DMS153 treated with DMSO at 0.1 percent for 48 hours (cell line): ENCODE data around the gene TMCC1.
"Not testable (repeated sequence)": the region's sequence is repeated elsewhere in the genome, so short reads cannot be mapped to it uniquely, and the experiment has no call there.

Experiments
- DNase-seq: peaks from one replicate; lab custom pipeline; 2025; ENCODE audit not compliant: unreplicated experiment; lab: John Stamatoyannopoulos, UW

The TMCC1 gene

DNA sequence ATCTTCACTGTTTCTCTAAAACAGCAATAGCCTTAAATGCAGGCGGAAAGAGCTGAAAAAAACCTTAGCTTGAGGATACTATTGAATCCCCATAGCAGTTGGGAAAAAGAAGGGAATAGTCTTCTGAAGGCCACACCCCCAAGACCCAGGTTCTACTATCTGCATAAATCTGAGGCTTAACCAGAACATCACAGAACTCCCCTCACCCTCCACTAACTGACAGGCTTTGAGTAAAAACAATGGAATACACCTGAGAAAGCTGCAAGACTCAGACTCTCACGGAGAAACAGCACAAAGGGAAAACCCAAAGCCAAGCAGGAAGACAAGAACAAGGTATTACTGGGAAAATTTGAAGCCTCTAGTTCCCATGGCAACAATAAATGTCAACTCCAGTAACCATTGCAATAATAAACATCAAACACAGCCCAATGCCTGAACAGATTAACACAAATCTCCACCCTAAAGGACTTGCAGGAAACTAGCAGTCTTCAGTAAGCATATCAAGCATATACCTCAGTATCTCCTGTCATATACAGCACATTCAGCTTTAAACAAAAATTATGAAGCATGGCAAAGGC is 56.4 kb downstream of the TMCC1 start:
- no peak for DNase-seq

DNA sequence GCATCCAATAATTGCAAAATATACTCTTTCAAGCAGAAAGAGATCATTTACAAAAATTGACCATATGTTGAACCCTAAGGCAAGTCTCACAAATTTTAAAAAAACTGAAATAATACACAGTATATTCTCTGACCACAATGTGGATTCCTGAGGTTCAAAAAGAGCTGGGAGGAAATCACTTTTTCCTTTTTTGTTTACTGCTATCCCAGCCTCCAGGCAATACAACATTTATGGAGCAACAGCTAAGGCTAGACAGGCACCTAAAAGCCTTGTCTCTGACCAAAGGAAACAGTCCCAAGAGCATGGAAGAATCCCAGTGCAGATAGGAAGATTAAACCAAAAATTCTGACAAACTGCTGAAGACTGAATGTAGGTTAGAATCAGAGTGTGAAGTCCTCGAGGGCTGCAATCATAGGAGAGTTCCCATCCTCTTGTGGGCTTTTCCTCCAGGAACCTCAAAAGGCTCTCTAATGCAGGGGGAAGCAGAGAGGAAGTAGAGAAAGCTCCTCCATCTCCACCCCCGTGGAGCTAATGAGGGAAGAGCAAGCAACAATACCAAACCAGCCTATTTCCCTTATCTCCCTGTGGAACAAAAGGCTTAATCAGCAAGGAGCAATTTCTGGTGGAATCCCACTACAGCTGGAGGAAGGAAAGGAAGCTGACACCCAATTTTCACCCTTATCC is 57.0 kb downstream of the TMCC1 start:
- no peak for DNase-seq

DNA sequence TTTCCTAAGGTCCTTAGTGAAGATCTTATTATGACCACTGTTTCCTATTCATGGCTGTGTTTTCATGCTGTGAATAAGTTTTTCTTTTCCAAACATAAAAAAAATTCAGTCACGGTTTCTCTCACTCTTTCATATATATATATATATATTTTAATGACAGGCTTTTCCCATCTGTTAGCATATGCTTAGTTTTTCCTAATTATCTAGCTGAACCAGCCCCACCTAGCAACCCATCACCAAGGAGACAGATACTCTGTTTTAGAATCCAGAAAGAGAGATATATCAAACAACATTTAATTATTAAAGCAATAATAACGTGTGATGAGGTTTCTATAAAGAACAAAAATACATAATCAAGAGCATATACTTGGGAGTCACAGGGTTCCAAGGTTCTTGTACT is 58.3 kb downstream of the TMCC1 start:
- DNase-seq: no peak

DNA sequence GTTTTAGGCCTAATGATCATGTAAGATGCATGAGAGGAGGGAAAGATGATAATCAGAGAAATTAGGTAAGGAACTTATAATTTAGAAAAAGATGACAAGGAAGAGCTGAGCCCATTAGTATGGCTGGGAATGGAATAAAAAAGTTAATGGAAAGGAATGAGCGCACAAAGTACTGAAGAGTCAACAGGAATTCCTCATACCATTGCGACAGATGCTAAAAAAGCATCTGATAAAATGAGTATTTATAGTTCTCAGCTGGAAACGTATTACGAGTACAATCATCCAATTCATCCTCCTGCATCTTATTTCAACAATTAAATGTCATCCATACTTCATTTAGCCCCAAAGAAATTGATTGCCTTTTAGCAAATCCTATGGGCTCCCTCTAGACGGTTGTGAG is 58.9 kb downstream of the TMCC1 start:
- no peak for DNase-seq

DNA sequence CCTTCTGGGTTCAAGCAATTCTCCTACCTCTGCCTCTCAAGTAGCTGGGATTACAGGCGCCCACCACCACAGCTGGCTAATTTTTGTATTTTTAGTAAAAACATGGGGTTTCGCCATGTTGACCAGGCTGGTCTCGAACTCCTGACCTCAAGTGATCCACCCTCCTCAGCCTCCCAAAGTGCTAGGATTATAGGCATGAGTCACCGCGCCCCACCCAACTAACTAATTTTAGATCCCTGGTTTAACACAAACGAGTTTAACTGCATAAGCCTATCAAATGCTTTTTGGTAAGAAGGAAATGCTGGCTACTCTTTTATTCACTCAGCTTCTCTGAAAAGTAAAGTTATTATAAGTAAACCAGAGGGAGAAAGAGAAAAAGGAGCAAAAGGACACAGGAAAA is 61.6 kb downstream of the TMCC1 start:
- not testable (repeated sequence) for DNase-seq

DNA sequence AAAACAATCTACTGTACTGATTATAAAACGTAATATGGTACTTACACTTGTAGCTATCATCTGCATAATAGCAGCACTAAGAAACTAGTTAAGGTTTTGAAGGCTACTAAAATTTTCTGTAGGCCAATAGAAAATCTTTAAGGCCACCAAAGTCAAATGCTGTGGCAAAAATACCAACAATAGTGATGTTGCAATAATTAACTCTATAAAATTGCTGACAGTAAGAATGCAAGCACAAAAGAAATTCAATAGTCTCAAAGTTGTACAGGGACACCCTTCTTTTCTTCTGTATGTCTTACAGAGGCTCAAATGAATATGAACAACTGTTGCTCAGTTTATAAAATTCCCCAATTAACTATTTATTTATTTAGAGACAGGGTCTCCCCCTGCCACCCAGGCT is 62.0 kb downstream of the TMCC1 start:
- no peak for DNase-seq

DNA sequence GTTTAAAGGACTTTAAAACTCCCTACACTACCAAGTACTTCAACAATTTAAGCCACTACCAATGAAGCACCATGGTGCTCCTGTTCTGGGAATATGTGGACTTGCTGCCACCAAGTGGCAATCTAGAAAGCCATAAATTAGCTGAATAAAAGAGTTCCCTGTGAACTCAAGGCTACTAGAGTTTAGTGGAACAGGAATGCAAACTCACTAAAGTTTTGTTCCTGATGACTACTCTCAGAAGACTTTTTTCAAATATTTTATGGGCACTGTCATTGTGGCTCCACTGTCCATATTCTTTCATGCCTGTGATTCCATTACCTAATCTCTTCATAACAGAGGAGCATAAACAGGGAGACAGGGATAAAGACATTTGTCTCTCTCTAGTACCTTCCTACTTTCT is 63.9 kb downstream of the TMCC1 start:
- DNase-seq: peak; percentile 47

DNA sequence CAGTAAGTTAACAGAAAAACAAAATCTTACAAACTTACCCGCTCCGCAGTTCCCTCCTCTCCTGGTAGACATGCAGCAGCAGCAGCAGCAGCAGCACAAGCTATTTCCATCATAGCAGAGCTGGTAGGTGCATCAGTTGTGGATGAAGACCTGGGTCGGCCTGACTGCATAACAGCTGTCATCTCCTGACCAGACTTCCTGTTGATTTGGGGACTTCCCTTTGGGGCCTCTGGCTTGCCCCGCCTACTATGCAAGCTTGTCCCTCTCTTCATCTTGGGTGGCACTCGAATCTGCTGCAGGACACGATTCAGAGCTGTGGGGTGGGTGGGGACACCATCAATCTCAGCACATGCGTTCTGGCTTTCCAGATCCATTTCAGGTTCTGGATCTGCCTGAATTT is 65.7 kb downstream of the TMCC1 start:
- no peak for DNase-seq

DNA sequence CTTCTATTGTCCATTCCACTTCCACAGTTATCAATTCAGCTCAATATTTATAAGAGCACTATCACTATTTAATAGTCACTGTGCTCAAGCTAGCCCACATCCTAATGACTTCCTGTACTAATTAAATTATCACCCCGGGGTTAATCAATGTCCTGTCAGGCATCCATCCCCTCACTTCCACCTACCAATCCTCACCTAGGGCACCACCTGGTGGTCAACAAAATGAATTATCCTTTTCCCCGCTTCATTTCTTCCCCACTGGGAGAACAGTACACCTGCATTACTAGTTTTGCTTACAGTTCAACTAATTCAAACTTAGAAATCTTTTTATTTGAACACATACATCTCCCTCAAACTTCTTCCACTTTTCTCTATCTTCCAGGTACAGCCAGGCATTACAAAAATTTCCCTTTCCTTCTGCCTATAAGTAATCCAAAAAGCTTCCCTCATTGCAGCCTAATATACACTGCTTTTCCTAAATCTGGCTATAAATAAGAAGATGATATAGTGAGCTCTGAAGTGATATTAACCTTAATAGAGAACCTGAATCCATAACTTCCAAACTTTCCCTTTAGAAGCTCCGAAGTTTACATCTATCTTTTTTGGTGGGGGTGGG is 68.5 kb downstream of the TMCC1 start:
- DNase-seq: peak; percentile 47

DNA sequence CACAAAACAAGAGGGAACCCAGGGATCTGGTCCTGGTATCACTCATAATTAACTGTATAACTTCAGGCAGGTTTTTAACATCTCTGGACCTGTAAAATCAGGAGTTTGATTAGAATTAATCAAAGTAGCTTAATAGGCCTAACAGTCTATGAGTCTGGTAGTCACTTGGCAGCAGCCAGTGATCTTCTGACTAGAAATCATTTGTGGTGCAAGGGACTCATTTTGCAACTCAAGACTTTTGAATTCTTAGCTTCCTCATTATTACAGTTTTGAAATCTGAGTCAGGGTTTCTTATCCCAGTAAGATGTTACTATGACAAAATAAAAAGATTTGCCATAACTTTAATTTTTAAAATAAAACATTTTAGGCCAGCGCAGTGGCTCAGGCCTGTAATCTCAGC is 70.8 kb downstream of the TMCC1 start:
- DNase-seq: no peak

DNA sequence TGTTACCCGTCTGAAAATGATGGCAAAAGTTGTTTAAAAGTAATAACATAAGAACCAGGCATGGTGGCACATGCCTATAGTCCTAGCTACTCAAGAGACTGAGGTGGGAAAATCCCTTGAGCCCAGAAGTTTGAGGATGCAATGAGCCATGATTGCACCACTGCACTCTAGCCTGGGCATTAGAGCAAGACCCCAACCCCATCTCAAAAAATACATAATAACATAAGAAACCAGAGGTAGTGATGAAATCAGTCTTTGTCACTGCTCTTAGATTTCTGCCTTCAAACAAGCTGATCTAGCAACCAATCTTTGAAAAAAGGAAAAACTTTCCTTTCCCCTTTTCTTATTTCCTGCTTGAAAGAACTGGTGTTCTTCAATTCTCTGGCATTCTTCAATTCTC is 71.3 kb downstream of the TMCC1 start:
- no peak for DNase-seq

DNA sequence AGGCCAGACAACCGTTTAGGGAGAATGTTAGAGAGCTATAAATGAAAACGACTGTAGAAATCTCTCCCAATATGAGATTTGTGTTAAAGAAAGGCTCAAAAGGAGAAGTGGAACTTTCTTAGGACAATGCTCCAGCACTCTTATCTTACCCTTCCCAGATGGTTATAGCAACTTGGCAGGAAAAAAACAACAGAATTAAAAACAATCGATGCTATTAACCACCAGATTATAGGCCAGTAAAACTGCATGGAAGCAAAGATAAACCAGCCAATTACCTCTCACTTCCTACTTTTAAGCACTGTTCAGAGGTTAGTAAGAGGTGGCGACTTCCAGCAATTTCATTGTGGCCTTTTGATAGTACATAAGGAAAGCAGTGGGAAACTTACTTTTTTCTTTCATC is 72.9 kb downstream of the TMCC1 start:
- no peak for DNase-seq

DNA sequence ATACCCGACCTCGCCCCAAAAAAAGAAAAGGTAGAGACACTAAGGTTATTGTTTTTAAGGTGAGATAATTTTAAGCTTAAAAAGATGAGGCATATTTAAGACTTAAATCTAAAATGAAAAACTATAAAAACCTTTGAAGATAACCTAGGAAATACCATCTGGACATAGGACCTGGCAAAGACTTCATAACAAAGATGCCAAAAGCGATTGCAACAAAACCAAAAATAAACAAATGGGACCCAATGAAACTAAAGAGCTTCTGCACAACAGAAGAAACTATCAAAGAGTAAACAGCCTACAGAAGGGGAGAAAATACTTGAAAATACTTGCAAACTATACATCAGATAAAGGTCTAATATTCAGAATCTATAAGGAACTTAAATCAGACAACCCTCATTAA is 80.9 kb downstream of the TMCC1 start:
- no peak for DNase-seq

DNA sequence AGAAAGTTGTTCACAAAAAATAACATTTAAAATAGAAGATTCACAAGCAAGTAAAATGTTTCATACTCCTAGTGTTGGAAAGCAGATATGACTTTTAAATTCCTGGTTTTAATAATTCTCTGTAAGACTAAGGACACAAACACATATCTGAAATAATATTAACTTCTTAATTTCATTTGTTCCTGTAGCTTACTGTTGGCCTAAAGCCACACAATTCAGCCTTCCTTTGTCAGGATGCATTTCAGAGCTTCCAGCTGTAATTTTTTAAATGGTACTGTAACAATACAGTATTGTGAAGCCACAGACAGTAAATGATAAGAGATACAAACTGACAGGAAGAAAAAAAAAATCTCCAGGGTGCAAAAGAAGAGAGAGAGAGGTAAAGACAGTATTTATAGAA is 84.2 kb downstream of the TMCC1 start:
- DNase-seq: no peak

DNA sequence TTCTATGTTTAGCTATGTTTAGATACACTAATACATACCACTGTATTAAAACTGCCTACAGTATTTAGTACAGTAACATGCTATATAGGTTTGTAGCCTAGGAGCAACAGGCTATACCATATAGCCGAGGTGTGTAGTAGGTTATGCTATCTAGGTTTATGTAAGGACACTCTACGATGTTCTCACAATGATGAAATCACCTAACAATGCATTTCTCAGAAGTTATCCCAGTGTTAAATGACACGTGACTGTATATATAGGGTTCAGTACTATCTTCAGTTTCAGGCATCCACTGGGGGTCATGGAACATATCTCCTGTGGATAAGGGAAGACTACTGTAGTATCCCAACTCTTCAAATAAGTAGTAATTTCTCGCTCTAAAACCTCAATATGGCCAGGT is 97.4 kb downstream of the TMCC1 start:
- no peak for DNase-seq

DNA sequence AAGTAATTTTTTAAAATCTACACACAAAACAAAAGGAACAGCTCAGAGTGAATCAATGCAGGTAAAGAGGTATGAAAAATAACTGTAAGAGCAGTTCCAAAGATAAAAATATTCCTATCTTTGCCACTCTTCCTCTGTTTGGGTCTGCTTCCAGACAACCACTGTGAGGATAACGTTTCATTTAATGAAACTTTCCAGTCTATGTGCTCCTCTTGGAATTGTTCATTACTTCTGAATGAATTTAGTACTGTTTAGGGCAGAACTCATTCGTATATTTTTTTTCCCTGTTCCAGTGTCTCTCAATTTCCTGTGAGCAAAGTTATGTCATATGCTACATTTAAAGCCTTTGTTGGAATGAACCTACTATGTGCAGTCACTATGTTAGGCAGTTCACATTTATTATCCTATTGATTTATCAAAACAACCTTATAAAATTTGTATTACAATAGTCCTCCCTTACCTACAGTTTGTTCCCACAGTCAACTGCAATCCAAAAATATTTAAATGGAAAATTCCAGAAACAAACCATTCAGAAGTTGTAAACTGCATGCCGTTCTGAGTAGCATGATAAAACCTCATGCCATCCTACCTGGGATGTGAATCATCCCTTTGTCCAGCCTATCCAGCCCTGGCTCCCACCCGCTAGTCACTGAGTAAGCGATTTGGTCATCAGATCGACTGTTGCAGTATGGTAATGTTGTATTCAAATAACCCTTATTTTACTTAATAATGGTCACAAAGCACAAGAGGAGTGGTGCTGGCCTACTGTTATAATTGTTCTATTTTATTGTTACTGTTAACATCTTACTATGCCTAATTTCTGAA is 98.1 kb downstream of the TMCC1 start:
- DNase-seq: no peak

DNA sequence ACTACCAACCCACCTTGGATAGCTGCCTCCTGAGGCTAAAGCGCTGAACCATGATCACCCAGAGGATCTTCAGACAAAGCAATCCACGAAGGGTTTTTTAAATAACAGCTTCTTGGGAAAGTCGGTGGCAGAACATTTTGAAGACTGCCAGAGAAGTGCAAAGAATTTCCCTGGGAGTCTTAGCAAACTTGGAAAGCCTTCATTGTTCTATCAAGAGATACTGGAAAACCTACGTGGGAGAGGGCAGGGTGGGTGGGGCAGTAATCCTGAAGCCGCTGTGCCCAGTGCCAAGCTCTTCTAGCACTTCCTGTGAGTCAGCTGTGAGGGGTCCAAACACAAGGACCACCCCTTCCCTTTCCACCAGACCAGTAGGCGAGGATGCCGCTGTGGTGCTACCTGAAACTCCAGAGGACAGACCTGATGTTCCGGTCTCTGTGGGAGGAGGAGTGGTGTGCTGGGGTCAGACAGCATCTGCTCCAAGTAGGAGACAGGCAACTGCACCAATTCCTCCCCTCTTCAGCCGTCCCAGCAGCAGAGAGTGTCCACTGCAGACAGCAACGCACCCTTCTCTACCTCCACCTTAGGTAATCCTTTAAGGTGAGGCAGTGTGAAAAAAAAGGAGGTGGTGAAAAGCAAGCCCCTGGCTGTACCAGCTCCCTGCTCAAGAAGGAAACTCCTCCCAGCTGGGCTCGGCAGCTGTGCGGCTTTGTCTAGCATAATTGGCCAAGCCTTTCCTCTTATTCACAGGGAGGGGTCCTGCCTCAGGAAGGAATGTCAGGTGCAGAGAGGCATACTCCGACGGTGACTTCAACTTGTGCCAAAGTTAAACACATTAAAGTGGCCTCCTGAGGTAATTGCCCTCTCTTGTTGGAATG is 99.0 kb downstream of the TMCC1 start:
- DNase-seq: peak; percentile 60

DNA sequence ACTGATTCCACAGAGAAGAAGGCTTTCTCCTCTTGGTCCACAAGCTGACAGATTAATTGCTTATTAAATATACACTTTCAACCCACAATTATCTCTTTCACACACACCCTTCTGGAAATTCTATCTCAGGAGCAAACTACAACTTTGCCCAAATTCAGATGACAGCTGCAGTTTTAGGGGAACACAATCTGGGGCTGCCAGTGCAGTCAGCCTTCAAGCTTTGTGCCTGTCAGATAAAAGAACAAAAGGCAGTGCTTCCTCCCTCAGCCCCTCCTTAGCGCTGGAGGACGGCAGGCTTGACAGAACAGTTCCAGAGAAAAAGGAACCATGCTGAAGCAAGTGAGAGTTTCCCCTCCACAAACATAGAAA is 99.6 kb downstream of the TMCC1 start:
- DNase-seq: no peak

DNA sequence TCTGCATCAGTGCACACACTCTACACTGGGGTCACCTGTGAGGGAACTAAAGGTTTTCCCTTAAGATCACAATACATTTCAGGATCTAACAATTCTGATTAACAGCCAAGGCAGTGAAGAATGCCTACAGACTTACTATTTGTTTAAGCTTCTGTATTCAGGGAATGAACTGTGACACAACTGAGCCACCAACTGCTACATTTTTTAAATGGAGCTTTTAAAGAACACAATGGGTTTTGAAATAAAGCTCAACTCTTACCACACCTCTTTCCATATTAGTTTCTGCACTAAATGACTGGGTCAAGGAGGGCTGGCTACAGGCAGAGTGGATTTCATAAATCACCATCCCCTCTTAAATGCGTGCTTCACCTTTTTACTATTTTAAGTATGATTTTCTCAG is 100.2 kb downstream of the TMCC1 start:
- no peak for DNase-seq

DNA sequence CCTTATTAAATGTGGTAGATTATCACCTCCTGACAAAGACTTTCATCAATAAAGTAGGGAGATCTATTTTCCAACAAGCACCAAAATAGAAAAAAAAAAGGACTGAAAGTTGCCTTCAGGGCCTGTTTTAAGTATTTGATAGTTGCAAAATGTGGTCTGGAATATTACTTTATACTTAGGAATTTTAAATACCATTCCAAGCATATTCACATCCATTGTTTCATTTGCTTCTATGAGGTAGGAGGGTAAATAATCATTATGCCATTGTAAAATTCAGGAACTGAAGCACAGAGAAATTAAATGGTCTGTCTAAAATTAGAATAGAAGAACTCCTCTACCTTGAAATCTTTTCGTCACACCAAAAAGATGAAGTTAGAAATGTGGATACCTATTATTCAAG is 110.0 kb downstream of the TMCC1 start:
- no peak for DNase-seq

DNA sequence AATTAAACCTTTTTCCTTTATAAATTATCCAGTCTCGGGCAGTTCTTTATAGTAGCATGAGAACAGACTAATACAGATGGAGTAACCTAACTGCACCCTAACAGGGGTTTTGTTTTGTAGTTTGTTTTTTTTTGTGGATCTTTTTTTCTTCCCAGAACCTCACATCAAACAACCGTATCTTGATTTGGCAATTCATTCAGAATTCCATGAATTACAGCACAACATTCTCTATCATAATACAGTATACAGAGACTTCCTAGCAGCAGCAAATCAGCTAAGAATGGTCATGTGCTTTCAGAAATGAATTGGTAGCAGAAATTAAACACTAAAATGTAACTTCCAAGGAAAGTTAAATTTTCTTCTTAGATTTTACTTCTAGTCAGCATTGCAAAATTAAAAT is 114.6 kb downstream of the TMCC1 start:
- no peak for DNase-seq
